Mesenchymal stem cell (in vitro differentiated cells and primary cell): ENCODE results near the gene DGCR2.
A peak's percentile ranks its signal among the peaks of the same experiment; 100 is the strongest.
"Not testable (repeated sequence)": the region's sequence is repeated elsewhere in the genome, so short reads cannot be mapped to it uniquely, and the experiment has no call there.

ENCODE experiments used
- DNase-seq: peaks from one replicate; pipeline ENCODE4 v3.0.0-alpha.2; 2013
- H2AFZ ChIP-seq: one replicate; pipeline ENCODE4 v1.6.1; 2013; ENCODE audit warnings: low read depth, mild to moderate bottlenecking, control low read depth, inconsistent platforms, low read length, moderate library complexity
- H2AK5ac ChIP-seq: 2 replicates; pipeline ENCODE4 v1.6.1; 2013; ENCODE audit warnings: low read length, moderate library complexity, mild to moderate bottlenecking, inconsistent platforms; ENCODE audit not compliant: severe bottlenecking
- H2BK120ac ChIP-seq: one replicate; pipeline ENCODE4 v1.6.1; 2013; ENCODE audit warnings: low read depth, mild to moderate bottlenecking, inconsistent platforms, low read length, moderate library complexity
- H2BK12ac ChIP-seq, 2 experiments: one replicate each; pipeline ENCODE4 v1.6.1; 2013; ENCODE audit warnings: inconsistent platforms in 2 of 2, low read length in 2 of 2, mild to moderate bottlenecking in 2 of 2, moderate library complexity in 2 of 2, control low read depth in 1 of 2
- H2BK15ac ChIP-seq: one replicate; pipeline ENCODE4 v1.6.1; 2013; ENCODE audit warnings: mild to moderate bottlenecking, low read depth, inconsistent platforms; ENCODE audit not compliant: poor library complexity, severe bottlenecking
- H2BK5ac ChIP-seq: 2 replicates; pipeline ENCODE4 v1.6.1; 2013; ENCODE audit warnings: low read depth, mild to moderate bottlenecking, low read length, control low read depth, inconsistent platforms; ENCODE audit not compliant: poor library complexity, severe bottlenecking
- H3K14ac ChIP-seq, 2 experiments: one replicate each; pipeline ENCODE4 v1.6.1; 2013; ENCODE audit warnings: inconsistent platforms in 2 of 2, low read length in 2 of 2, control low read depth in 1 of 2, mild to moderate bottlenecking in 1 of 2, moderate library complexity in 1 of 2
- H3K18ac ChIP-seq, 2 experiments: one replicate each; pipeline ENCODE4 v1.6.1; 2013; ENCODE audit warnings: inconsistent platforms in 2 of 2, low read length in 2 of 2, control low read depth in 1 of 2, low read depth in 1 of 2, mild to moderate bottlenecking in 1 of 2
- H3K23ac ChIP-seq, 2 experiments: one replicate each; pipeline ENCODE4 v1.6.1; 2013; ENCODE audit warnings: inconsistent platforms in 2 of 2, low read length in 2 of 2, mild to moderate bottlenecking in 2 of 2, moderate library complexity in 2 of 2, control low read depth in 1 of 2
- H3K27ac ChIP-seq: 2 replicates; pipeline ENCODE4 v1.5.1; 2013; ENCODE audit warnings: mild to moderate bottlenecking, moderate library complexity, low read length, control low read depth, inconsistent platforms; ENCODE audit not compliant: poor library complexity, severe bottlenecking
- H3K27me3 ChIP-seq, 2 experiments: 2 replicates each; pipeline versions ENCODE4 v1.6.1 to v1.7.0; 2013; ENCODE audit warnings: low read length in 2 of 2, mild to moderate bottlenecking in 2 of 2, moderate library complexity in 2 of 2, control low read depth in 1 of 2, inconsistent platforms in 1 of 2; ENCODE audit not compliant: control insufficient read depth in 1 of 2, insufficient read depth in 1 of 2
- H3K36me3 ChIP-seq, 2 experiments: 2 replicates each; pipeline versions ENCODE4 v1.6.1 to v1.7.0; 2013; ENCODE audit warnings: low read length in 2 of 2, control low read depth in 1 of 2, inconsistent platforms in 1 of 2, low read depth in 1 of 2, mild to moderate bottlenecking in 1 of 2; ENCODE audit not compliant: insufficient read depth in 2 of 2, control insufficient read depth in 1 of 2
- H3K4ac ChIP-seq, 2 experiments: one replicate each; pipeline ENCODE4 v1.6.1; 2013; ENCODE audit warnings: inconsistent platforms in 2 of 2, low read length in 2 of 2, mild to moderate bottlenecking in 2 of 2, moderate library complexity in 2 of 2, control low read depth in 1 of 2, low read depth in 1 of 2
- H3K4me1 ChIP-seq: 2 replicates; pipeline ENCODE4 v1.6.1; 2013; ENCODE audit warnings: low read depth, low read length, control low read depth; ENCODE audit not compliant: control insufficient read depth, insufficient read depth
- H3K4me2 ChIP-seq: 2 replicates; pipeline ENCODE4 v1.6.1; 2013; ENCODE audit warnings: low read length, mild to moderate bottlenecking, inconsistent platforms; ENCODE audit not compliant: poor library complexity, severe bottlenecking
- H3K4me3 ChIP-seq, 2 experiments: 2 replicates each; pipeline versions ENCODE4 v1.5.1 to v1.7.0; 2013; ENCODE audit warnings: low read length in 2 of 2, mild to moderate bottlenecking in 2 of 2, control low read depth in 1 of 2, low read depth in 1 of 2; ENCODE audit not compliant: insufficient read depth in 1 of 2
- H3K79me1 ChIP-seq: replicated peaks from 2 replicates; pipeline ENCODE4 v1.6.1; 2013; ENCODE audit warnings: mild to moderate bottlenecking, control low read depth, low read length, inconsistent platforms; ENCODE audit not compliant: poor library complexity, severe bottlenecking
- H3K9ac ChIP-seq: 2 replicates; pipeline ENCODE4 v1.7.0; 2013; ENCODE audit warnings: mild to moderate bottlenecking, low read length, moderate library complexity
- H3K9me3 ChIP-seq: 2 replicates; pipeline ENCODE4 v1.7.0; 2013; ENCODE audit warnings: mild to moderate bottlenecking, low read length; ENCODE audit not compliant: control insufficient read depth
- H4K8ac ChIP-seq: one replicate; pipeline ENCODE4 v1.6.1; 2013; ENCODE audit warnings: inconsistent platforms, mild to moderate bottlenecking, low read length, moderate library complexity
- H4K91ac ChIP-seq: one replicate; pipeline ENCODE4 v1.6.1; 2013; ENCODE audit warnings: mild to moderate bottlenecking, low read length, inconsistent platforms
- WGBS: methylation state at CpG from one replicate; pipeline ENCODE4 v1.1.7; 2013; ENCODE audit warnings: mixed read lengths; 5-methylcytosine and 5-hydroxymethylcytosine counted together

Gene DGCR2

GRCh38 chr22:19013881-19014598, 108.2 kb downstream of the DGCR2 start:
- H3K14ac ChIP-seq, H2BK15ac ChIP-seq, H3K4me2 ChIP-seq, H3K23ac ChIP-seq, H2AFZ ChIP-seq, H2BK5ac ChIP-seq, H3K4me1 ChIP-seq, H2AK5ac ChIP-seq, H4K8ac ChIP-seq, H3K36me3 ChIP-seq, DNase-seq, H3K9ac ChIP-seq, H3K18ac ChIP-seq, H2BK120ac ChIP-seq, H3K4me3 ChIP-seq, H3K4ac ChIP-seq, H4K91ac ChIP-seq, H2BK12ac ChIP-seq, H3K79me1 ChIP-seq, H3K27ac ChIP-seq, H3K9me3 ChIP-seq: not testable (repeated sequence)
- peaks cover 16 to 27% of the 10 kb centered on the region in 2 experiments for H3K27me3 ChIP-seq
- 94% methylated on average over 10 of the region's 11 CpGs for WGBS

GRCh38 chr22:19013411-19013810, 108.8 kb downstream of the DGCR2 start:
- H3K36me3 ChIP-seq, H2BK5ac ChIP-seq, H2BK120ac ChIP-seq, H4K8ac ChIP-seq, H2BK15ac ChIP-seq, H3K9ac ChIP-seq, H3K27ac ChIP-seq, H3K4ac ChIP-seq, DNase-seq, H3K14ac ChIP-seq, H3K79me1 ChIP-seq, H3K4me2 ChIP-seq, H3K4me1 ChIP-seq, H2AK5ac ChIP-seq, H3K9me3 ChIP-seq, H2AFZ ChIP-seq, H3K18ac ChIP-seq, H4K91ac ChIP-seq, H2BK12ac ChIP-seq, H3K4me3 ChIP-seq, H3K23ac ChIP-seq: not testable (repeated sequence)
- WGBS = 87% methylated on average over 5 of the region's 7 CpGs
- H3K27me3 ChIP-seq = peaks cover 11 to 21% of the 10 kb centered on the region in 2 experiments

GRCh38 chr22:19012308-19012986, 109.8 kb downstream of the DGCR2 start:
- 95% methylated on average over 4 of the region's 5 CpGs for WGBS
- no peak overlapping the region for H2BK15ac ChIP-seq
- no peak overlapping the region for H3K18ac ChIP-seq
- H3K27me3 ChIP-seq = peaks cover 3 to 11% of the 10 kb centered on the region in 2 experiments
- peaks cover 4% of the 10 kb centered on the region for H3K4me1 ChIP-seq
- no peaks in the 10 kb centered on the region for H3K9me3 ChIP-seq
- no peak overlapping the region for H3K4ac ChIP-seq
- H2AK5ac ChIP-seq = no peak overlapping the region
- H3K23ac ChIP-seq = no peak overlapping the region
- no peak overlapping the region for H4K8ac ChIP-seq
- H3K36me3 ChIP-seq = no peaks in the 10 kb centered on the region
- DNase-seq = no peak
- no peak overlapping the region for H3K14ac ChIP-seq
- H3K4me3 ChIP-seq = no peak overlapping the region
- H2BK120ac ChIP-seq = no peak overlapping the region
- H3K79me1 ChIP-seq = no peaks in the 10 kb centered on the region
- peak overlapping the region; percentile 28 for H3K4me2 ChIP-seq
- no peak overlapping the region for H2AFZ ChIP-seq
- H4K91ac ChIP-seq = no peak overlapping the region
- H2BK5ac ChIP-seq = no peak overlapping the region
- no peak overlapping the region for H3K9ac ChIP-seq
- no peak overlapping the region for H2BK12ac ChIP-seq
- H3K27ac ChIP-seq = no peak overlapping the region

- H3K9me3 ChIP-seq, H3K4me2 ChIP-seq, H2BK15ac ChIP-seq, H3K23ac ChIP-seq, H3K27ac ChIP-seq, H4K8ac ChIP-seq, H3K9ac ChIP-seq, H2AK5ac ChIP-seq, H3K4ac ChIP-seq, DNase-seq, H3K4me3 ChIP-seq, H2AFZ ChIP-seq, H3K4me1 ChIP-seq, H3K18ac ChIP-seq, H3K14ac ChIP-seq, H3K36me3 ChIP-seq, H4K91ac ChIP-seq, H2BK120ac ChIP-seq, H2BK12ac ChIP-seq, H3K79me1 ChIP-seq, H2BK5ac ChIP-seq: not testable (repeated sequence)
- 86% methylated on average over 8 of the region's 9 CpGs for WGBS
- H3K27me3 ChIP-seq = peaks cover 3 to 10% of the 10 kb centered on the region in 2 experiments
These were observed 110.6 kb downstream of the DGCR2 start for GRCh38 chr22:19011611-19012010.
